GM20000 (cell line): Measurements from ENCODE around the gene PCTP.

Experiments
- DNase-seq: peaks from one replicate; pipeline ENCODE4 v3.0.0; 2012; ENCODE audit warnings: low spot score
- CTCF ChIP-seq: IDR thresholded peaks from 2 replicates; pipeline ENCODE4 v1.5.1; 2012; ENCODE audit warnings: mild to moderate bottlenecking, control low read depth; ENCODE audit errors: extremely low read depth, missing control alignments

PCTP gene

DNA sequence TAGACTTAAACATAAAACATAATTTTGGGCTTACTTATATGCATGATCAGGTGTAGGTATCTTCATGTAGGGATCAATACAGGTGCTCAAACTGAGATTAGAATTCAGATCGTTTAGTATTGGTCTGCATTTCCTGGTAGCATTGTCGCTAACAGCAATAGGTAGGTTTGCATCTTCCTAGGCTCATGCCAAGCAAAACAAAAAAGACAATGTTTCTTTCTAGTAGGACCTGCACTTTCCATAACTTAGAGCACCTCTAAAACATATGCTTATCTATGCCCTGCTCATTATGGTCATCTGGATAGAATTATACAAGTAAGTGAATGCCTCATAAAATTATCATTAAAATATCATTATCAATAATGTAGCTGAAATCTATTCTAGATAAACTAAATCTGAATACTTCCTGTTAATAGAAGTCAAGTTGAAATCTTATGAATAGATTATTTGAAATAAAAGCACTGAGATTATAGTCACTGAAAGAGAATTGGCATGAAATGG, 26.7 kb downstream of the PCTP start:
- no peak for TF ChIP-seq CTCF
- DNase-seq: no peak

DNA sequence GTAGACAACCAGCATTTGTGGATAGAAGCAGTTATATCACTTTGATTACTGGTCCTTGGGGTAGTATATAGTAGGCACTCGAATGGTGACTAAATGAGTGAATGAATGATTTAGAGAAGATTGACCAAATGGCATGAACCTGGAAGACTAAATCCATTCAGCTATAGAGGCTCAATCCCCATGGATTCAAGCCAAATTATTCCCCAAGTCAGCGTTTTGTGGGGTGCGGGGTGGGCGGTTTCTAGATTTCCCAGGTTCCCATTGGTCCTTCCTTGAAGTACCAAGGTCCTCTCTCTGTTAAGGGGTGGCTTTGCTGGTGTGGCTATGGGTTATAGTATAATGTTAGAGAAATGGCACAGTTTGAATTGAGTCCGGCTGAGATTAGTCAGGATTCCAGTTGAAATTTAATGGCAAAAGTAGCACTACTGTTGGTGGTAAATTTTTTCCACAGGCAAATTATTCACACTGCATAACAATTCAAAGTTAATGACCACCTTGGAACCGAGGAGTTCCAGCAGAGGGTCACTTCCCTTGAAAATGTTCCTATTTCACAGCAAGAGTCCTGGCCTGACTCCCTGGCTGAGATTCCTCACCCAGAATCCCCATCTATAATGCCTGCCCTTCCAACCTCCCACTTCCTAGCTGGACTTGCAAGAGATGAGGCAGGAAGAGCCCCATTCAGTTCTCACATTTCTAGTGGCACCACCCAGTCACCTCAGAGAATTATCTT, 27.7 kb downstream of the PCTP start:
- DNase-seq: no peak
- TF ChIP-seq CTCF: no peak

GRCh38 chr17:55783684-55784245, 32.9 kb downstream of the PCTP start:
- no peak for TF ChIP-seq CTCF

DNA sequence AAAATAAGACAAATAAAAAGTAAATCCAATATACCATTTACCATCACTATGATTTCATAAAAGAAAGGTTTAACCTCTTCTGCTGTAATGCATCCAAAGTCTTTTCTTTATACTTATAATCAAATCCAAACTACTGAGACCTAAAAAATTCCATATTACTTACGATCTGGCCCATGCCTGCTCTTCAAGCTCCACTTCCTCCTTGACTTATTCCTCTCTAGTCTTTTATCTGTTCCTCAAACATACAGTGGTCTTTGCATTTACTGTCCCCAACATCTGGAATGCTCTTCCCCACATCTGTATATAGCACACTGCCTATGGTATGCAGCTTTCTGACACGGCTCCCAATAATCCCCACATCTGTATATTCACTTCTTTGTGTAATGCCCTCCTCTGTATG, 33.8 kb downstream of the PCTP start:
- no peak for TF ChIP-seq CTCF
- DNase-seq: no peak

More at GRCh38 chr17:55783684-55784245, 32.9 kb downstream of the PCTP start:
- DNase-seq: no peak

DNA sequence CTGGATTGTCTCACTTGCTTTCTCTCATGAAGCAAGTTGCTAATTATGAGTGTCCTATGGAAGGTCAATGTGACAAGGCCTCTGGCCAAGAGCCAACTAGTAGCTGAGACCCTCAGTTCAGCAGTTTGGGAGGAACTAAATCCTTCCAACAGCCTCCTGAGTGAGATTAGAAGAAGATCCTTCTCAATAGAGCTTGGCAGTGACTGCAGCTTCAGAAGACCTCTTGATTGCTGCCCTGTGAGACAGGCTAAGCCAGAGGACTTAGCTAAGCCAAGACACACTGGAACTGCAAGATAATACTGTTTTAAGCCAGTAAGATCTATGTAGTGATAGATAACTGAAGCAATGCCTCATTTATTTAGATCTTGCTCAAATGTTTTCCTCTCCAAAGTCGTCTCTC, 34.3 kb downstream of the PCTP start:
- no peak for DNase-seq
- TF ChIP-seq CTCF: no peak

DNA sequence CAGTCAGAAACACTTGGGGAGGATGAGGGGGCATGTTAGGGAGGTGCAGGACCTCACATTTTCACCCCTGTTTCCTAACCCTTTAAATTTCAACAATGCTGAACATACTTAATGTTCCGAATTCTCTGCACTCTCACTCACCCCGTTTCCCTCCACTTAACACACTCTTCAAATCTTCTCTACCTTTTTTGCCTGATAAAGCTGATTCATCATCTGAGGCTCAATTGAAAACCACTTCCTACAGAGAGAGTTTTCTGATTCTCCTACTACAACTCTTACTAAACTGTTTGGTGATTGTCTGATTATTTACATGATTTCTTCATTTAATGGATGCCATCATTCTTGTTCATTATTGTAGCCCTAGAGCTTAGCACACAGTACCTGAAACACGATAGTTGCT, 42.4 kb downstream of the PCTP start:
- no peak for TF ChIP-seq CTCF
- no peak for DNase-seq

- no peak for TF ChIP-seq CTCF
- no peak for DNase-seq
Measured at GRCh38 chr17:55794725-55795482, 44.1 kb downstream of the PCTP start.
